ENCODE measurements around the gene MRPL38. TPM values are rescaled to one million over a fixed set of nuclear protein-coding genes. Genes with fewer than 3 reads are reported as not detected.
"Not testable (repeated sequence)": the region's sequence is repeated elsewhere in the genome, so short reads cannot be mapped to it uniquely, and the experiment has no call there.

Gene MRPL38
- polyA plus RNA-seq, 3 donors, result 91.2 to 114 (median 97.4) TPM

DNA sequence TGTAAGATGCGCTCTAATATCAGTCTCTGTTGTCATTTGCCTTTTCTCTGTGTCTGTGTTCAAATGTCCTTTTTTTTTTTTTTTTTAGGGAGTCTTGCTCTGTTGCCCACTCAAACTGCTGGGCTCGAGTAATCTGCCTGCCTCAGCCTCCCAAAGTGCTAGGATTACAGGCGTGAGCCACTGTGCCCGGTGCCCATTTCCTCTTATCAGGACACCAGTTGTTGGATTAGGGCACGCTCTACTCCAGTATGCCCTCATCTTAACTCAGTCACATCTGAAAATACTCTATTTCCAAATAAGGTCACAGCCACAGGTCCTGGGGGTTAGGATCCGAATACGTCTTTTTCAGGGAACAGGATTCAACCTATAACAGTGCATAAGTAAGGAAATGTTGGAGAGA lies 24.4 kb downstream of the MRPL38 start:
- DNase-seq, result no peak

DNA sequence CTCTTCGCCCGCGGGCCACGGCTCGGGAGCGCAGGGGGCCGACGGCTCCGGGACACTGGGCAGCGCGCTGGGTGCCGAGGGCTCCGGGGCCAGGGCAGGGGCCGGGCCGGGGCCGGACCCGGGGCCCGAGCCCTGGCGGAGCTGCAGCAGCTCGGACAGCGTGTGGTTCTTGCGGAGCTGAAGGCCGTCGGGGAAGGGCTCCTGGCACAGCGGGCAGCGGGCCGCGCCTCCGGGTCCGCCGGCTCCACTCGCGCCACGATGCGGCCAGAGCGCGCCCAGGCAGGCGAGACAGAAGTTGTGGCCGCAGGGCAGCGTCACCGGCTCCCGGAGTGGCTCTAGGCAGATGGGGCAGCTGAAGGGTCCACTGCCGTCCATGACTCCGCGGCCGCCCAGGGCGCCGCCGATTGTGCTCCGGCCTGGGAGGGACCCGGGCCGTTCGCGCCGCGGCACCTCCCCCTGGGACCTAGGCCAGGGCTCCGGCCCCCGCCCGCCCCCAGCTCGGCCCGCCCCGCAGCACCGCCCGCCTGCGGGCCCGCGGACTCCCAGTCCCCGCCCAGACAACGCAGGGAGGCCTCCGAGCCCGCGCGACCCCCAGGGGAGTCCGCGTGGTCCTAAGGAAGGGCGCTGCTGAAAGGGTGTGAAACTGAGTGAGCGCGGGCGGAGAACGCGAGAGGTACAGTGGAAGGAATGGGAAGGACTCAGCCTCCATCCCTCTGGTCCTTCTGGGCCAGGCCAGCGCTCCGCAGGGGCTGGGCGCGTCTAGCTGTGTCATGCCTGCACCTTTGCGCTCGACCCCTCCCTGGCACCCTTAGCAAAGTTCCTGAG lies 26.3 kb downstream of the MRPL38 start, which contains the start of gene TRIM47:
Gene TRIM47 (minus strand): TSS at position 408 of the 825 bp plus-strand sequence. CDS start 33 bp downstream, at position 375.
- no peak for DNase-seq

DNA sequence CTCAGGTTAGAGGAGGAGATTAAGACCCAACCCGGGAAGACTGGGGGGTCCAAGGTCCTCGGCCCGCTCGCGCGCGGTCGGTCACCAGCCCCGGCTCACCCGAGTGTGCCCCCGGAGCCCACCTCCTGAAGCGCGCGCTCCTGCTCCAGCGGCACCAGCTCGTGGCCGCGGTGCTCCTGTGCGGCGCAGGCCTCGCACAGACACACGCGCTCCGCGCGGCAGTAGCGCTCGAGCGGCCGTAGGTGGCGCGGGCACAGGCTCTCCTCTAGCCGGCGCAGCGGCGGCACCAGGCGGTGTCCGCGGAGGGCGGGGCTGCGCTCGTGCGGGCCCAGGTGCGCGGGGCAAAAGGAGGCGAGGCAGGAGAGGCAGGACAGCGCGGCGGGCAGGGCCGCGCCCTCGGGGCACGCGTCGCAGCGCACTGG lies 26.9 kb downstream of the MRPL38 start:
- DNase-seq, result peak; percentile 71

GRCh38 chr17:75876938-75877751 lies 27.5 kb downstream of the MRPL38 start:
- DNase-seq, result peak; percentile 64

DNA sequence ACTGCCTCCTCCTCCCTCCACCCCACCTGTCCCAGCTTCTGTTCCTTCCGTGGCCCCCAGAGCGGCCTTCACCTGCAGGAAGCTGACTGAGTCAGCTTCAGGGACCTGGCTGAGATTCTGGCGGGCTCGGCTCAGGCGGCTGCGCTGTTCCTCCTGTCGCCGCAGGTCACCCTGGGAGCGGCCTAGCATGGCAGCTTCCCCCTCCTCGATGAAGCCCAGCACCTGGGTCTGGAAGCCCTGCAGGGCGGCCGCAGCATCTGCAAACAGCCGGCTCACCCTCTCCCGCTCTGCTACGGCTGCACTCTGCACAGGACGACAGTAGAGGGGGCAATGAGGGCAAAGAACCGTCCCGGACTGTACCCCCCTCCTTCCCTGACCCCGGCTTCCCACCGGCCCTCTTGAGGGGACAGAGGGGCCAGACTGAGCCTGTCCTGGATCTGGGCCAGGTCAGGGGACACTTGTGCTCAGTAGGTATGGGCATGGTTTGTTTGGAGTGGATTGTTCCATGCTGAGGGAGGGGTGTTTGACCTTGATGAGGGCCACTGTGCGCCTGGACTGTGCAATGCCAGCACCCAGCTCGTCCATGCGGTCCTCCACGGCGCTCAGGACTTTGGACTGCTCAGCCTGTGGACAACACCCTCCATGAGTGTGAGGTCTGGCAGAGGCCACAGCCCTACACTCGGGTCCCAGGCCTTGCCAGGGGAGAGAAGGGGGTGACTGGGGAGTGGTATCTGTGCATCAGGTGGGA lies 28.3 kb downstream of the MRPL38 start:
- DNase-seq, result no peak

DNA sequence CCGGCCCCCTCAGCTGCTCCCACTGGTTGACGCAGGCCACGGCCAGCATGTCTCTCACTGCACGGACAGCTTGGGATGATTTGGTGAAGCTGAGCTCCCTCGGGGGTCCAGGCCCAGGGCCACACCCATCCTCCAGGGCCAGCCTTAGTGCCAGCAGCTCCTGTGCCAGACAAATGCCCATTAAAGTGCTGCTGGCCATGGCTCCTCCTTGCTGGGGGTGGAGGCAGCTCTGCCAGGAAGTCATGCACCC lies 28.8 kb downstream of the MRPL38 start:
- DNase-seq, result no peak

- DNase-seq, result no peak
These were observed 29.3 kb downstream of the MRPL38 start for GRCh38 chr17:75875182-75875939.

DNA sequence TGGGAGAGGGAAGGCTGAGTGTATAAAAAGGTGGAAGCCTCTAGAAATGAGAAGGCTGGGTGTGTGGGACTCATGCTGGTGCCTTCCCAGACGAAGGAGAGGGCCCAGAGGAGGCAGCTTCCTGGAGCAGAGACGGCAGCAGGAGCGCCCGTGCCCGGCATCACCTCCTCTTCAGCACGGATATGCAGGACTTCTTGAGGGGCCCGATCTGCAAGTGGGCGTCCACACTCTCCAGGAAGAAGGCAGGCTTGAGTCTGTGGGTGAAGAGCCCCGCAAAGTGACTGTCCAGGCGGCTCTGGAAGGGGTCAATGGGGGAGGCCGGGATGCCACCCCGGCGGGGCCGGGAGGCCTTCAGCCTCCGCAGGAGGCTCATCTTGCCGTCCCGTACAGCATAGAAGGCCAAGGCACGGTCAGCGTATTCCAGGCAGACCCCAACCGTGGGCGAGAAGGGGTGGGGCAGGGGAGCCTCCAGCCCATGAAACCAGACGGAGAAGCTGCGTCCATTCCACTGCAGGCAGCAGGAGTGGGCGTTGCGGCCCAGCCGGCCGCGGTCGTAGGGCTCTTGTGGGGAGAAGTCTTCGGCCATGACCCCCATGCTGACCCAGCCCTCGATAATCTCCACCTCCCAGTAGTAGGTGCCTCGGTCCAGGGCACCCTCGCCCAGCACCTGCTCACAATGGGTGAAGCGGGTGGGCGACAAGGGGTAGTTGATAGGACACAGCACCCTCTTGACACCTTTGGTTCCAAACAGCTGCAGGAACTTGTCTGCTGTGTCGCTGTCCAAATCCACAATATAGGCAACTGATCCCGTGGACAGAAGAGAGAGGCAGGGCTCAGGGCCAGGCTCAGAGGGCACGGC lies 30.1 kb downstream of the MRPL38 start:
- DNase-seq, result no peak

DNA sequence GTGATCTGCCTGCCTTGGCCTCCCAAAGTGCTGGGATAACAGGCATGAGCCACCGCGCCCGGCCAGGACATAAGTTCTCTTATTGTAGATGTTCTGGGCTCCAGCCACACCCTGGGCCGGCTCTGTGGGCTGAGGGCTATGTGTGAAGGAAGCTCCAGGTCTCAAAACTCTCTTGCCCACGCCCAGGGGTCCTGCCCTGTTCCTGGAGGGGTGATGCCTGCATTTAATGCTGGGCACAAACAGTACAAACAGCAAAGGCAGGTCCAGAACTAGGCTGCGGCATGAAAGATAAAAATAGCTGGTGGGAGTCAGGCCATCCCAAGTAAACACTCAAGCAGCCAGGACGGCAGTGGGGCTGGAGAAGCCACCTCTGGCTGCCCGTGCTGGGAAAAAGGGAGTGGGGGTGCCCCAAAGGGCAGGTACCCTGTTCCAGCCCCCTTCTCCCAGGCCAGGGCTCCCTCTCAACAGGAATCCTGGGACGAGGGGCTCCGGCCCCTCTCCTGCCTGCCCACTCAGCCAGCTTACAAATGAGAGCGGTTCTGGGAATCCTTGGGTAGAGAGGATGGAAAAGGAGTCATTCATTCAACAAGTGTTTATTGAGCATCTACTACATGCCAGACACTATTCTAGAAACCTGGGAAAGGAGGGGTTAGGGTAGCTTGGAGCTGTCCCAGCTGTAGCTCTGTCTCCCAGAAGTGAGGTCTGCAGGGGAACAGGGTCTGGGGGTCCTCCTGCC lies 30.9 kb downstream of the MRPL38 start:
- no peak for DNase-seq

- DNase-seq, result no peak
These were observed 32.0 kb downstream of the MRPL38 start for GRCh38 chr17:75872434-75873351.

DNA sequence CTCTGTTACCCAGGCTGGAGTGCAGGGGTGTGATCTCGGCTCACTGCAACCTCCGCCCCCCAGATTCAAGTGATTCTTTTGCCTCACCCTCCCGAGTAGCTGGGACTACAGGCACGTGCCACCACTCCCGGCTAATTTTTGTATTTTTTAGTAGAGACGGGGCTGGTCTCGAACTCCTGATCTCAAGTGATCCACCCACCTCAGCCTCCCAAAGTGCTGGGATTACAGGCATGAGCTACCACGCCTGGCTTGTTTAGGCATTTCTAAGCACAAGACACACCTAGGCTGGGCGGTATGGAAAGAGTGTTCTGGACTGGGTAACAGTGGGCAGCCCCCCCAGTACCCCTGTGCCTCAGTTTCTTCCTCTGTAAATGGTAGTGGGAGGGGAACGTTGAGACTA lies 34.5 kb downstream of the MRPL38 start:
- not testable (repeated sequence) for DNase-seq

DNA sequence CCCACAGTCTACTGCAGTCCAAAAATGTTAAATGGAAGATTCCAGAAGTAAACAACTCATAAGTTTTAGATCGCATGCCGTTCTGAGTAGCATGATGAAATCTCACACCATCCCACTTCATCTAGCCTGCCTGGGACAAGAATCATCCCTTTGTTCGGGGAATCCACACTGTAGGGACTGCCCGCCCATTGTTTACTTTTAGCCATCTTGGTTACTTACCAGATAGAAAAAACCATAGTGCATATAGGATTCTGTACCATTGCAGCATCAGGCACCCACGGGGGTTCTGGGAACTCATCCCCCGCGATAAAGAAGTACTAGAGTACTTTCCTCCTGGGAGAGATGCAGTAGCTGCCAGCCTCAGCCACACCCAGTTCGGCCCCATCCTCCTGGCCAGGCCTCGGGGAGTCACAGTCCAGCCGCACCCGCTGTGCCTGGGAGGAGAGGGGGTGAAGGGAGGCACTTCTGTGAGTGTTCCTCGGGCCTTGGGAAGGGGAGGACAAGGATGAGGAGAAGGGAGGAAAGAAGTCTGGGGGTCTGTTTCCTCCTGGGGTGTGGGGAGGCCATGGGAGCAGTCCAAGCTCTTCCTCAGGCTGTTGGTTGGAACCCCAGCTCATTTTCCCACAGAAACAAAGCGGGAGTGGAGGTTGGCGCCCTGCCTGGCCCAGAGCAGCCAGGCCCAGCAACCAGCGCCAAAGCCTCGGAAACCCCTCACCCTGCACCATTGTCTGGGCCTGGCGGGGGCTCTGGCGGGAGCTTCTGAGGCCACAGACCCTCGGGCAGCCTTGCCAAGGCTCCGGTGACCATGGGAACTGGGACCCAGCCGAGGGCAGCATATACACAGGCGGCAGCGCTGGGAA lies 35.2 kb downstream of the MRPL38 start:
- DNase-seq, result no peak

DNA sequence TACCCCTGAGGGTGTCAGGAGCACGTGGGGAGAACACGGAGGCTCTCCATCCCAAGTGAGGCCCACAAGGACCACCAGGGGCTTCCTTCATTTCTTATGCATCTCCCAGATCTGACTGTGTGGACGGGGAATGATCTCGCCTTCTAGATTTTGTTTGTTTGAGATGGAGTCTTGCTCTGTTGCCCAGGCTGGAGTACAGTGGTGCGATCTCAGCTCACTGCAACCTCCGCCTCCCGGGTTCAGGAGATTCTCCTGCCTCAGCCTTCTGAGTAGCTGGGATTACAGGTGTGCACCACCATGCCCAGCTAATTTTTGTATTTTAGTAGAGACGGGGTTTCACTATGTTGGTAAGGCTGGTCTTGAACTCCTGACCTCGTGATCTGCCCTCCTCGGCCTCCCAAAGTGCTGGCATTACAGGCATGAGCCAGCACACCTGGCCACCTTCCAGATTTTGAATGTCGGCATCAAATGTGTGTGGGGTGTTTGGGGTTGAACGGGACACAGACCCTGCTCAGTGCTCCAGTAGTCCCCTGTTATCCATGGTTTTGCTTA lies 35.9 kb downstream of the MRPL38 start:
- DNase-seq, result not testable (repeated sequence)

DNA sequence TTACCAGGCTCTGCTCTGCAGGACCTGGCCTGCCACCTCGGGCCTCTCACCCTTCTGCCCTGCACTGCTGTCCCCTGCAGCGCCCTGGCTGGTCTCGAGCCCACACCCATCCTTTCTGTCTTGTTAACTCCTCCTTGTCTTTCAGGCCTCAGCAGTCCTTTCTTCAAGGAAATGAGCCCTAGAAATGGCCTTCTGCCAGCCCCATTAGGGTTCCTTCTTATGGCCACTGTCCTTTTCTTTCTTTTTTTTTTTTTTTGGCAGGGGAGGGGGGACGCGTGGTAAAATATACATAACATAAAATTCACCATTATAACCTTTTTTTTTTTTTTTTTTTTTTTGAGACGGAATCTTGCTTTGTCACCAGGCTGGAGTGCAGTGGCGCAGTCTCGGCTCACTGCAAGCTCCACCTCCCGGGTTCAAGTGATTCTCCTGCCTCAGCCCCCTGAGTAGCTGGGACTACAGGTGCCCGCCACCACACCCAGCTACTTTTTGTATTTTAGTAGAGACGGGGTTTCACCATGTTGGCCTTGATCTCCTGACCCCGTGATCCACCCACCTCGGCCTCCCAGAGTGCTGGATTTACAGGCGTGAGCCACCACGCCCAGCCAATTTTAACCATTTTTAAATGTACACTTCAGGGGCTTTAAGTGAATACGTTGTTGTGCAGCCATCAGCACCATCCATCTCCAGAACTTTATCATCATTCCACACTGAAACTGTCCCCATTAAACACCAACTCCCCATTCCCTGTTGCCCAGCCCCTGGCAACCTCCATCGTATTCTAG lies 39.1 kb downstream of the MRPL38 start:
- not testable (repeated sequence) for DNase-seq

DNA sequence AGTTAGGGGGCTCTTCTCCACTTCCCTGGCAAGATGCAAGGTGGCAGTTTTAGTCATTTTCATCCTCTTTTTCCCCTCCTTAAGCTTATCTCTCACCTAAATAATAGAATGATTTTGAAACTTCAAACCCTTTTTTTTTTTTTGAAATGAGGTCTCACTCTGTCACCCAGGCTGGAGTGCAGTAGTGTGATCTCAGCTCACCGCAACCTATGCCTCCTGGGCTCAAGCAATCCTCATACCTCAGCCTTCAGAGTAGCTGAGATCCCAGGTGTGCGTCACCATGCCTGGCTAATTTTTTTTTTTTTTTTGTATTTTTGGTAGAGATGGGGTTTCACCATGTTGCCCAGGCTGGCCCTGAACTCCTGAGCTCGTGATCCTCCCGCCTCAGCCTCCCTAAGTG lies 39.8 kb downstream of the MRPL38 start:
- DNase-seq, result not testable (repeated sequence)

GRCh38 chr17:75864448-75864871 lies 40.2 kb downstream of the MRPL38 start:
- DNase-seq, result peak; percentile 86

DNA sequence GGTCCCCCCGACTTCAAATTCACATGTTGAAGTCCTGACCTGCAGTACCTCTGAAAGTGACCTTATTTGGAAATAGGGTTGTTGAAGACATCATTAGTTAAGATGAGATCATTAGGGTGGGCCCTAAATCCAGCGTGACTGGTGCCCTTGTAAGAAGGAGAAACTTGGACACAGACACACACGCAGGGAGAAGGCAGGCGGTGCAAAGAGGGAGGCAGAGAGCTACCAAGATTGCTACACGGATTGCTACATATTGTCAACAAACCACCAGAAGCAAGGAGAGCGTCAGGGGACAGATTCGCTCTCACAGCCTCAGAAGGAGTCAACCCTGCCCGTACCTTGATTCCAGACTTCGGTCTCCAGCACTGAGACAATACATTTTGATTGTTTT lies 42.8 kb downstream of the MRPL38 start:
- DNase-seq, result no peak

Data from renal pelvis (tissue), 4 donors.